ENCODE data around the gene PTPRZ1.

DNA sequence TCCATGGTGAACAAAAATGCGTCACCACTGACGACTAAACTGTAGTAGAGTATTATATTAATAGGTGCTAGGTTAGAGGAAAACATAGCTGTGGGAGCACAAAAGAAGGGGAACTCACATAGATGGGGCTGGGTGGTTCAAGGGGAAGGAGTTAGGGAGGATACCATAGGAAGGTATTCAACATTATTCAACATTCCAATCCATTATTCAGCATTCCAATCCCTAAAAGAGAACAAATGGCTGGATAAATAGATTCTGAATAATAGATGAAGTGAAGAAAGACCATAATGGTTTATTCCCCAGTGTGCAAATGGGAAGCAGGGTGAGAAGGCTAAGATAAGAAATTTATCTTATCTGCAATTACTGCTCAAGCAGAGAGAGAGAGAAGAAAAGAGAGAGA lies 209.7 kb downstream of the PTPRZ1 start:
- no peak for TF ChIP-seq EZH2phosphoT487 (IDR thresholded peaks at IDR 0.05; ENCODE audit: borderline replicate concordance, low read depth)
- TF ChIP-seq, protein P1, sequence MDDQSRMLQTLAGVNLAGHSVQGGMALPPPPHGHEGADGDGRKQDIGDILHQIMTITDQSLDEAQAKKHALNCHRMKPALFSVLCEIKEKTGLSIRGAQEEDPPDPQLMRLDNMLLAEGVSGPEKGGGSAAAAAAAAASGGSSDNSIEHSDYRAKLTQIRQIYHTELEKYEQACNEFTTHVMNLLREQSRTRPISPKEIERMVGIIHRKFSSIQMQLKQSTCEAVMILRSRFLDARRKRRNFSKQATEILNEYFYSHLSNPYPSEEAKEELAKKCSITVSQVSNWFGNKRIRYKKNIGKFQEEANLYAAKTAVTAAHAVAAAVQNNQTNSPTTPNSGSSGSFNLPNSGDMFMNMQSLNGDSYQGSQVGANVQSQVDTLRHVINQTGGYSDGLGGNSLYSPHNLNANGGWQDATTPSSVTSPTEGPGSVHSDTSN (IDR thresholded peaks at IDR 0.05), result no peak
- TF ChIP-seq, protein P2, sequence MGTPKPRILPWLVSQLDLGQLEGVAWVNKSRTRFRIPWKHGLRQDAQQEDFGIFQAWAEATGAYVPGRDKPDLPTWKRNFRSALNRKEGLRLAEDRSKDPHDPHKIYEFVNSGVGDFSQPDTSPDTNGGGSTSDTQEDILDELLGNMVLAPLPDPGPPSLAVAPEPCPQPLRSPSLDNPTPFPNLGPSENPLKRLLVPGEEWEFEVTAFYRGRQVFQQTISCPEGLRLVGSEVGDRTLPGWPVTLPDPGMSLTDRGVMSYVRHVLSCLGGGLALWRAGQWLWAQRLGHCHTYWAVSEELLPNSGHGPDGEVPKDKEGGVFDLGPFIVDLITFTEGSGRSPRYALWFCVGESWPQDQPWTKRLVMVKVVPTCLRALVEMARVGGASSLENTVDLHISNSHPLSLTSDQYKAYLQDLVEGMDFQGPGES (IDR thresholded peaks at IDR 0.05; ENCODE audit: low read depth, low read length), result no peak
- no peak for TF ChIP-seq SMC3 (IDR thresholded peaks at IDR 0.05; ENCODE audit: low read depth, low read length)
- no peak for TF ChIP-seq TCF12 (IDR thresholded peaks at IDR 0.05)
- TF ChIP-seq, protein P3, sequence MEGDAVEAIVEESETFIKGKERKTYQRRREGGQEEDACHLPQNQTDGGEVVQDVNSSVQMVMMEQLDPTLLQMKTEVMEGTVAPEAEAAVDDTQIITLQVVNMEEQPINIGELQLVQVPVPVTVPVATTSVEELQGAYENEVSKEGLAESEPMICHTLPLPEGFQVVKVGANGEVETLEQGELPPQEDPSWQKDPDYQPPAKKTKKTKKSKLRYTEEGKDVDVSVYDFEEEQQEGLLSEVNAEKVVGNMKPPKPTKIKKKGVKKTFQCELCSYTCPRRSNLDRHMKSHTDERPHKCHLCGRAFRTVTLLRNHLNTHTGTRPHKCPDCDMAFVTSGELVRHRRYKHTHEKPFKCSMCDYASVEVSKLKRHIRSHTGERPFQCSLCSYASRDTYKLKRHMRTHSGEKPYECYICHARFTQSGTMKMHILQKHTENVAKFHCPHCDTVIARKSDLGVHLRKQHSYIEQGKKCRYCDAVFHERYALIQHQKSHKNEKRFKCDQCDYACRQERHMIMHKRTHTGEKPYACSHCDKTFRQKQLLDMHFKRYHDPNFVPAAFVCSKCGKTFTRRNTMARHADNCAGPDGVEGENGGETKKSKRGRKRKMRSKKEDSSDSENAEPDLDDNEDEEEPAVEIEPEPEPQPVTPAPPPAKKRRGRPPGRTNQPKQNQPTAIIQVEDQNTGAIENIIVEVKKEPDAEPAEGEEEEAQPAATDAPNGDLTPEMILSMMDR (IDR thresholded peaks at IDR 0.05), result no peak
- no peak for TF ChIP-seq RAD21 (IDR thresholded peaks at IDR 0.05; ENCODE audit: low read length)
